CD4-positive, CD25-positive, alpha-beta regulatory T cell (primary cell): ENCODE measurements around the gene MFAP2. TPM values are rescaled to one million over a fixed set of nuclear protein-coding genes. Genes with fewer than 3 reads are reported as not detected.
"Not testable (repeated sequence)": the region's sequence is repeated elsewhere in the genome, so short reads cannot be mapped to it uniquely, and the experiment has no call there.

ENCODE experiments used
- ATAC-seq, 2 donors: fragments of 150-1000 bp; cut with Tn5 transposase; one replicate each; pipeline ENCODE4 v1.10.0; 2021; ENCODE audit warnings: low read depth in 2 of 2, moderate number of reproducible peaks in 2 of 2, moderate library complexity in 1 of 2
- DNase-seq, 3 donors: peaks; one replicate each; pipeline versions ENCODE4 v3.0.0 to v3.0.0-alpha.2; 2012 to 2022; ENCODE audit warnings: mixed read lengths in 1 of 3
- H3K27ac ChIP-seq: one replicate; pipeline ENCODE4 v1.7.0; 2013; ENCODE audit warnings: mild to moderate bottlenecking, low read length; ENCODE audit not compliant: insufficient read depth, poor library complexity, severe bottlenecking
- H3K27me3 ChIP-seq: one replicate; pipeline ENCODE4 v1.7.0; 2013; ENCODE audit warnings: low read length; ENCODE audit not compliant: control insufficient read depth, insufficient read depth
- H3K36me3 ChIP-seq: one replicate; pipeline ENCODE4 v1.7.0; 2013; ENCODE audit warnings: mild to moderate bottlenecking, low read length, moderate library complexity; ENCODE audit not compliant: control insufficient read depth, insufficient read depth
- H3K4me1 ChIP-seq: 2 replicates; pipeline ENCODE4 v1.7.0; 2013; ENCODE audit warnings: mild to moderate bottlenecking, low read length; ENCODE audit not compliant: insufficient read depth, control insufficient read depth, poor library complexity, severe bottlenecking
- H3K4me3 ChIP-seq: one replicate; pipeline ENCODE4 v1.7.0; 2013; ENCODE audit warnings: low read depth, mild to moderate bottlenecking, low read length, moderate library complexity
- H3K9me3 ChIP-seq, 2 experiments: 1 replicate in 1 of 2; 2 replicates in 1 of 2; pipeline ENCODE4 v1.7.0; 2013; ENCODE audit warnings: low read length in 2 of 2, mild to moderate bottlenecking in 1 of 2, moderate library complexity in 1 of 2; ENCODE audit not compliant: control insufficient read depth in 2 of 2
- H3K27ac Mint-ChIP-seq, 3 donors: one replicate each; pipeline ENCODE4 v1.8.0; 2020 to 2022; ENCODE audit warnings: mild to moderate bottlenecking in 3 of 3, mixed read lengths in 3 of 3, moderate library complexity in 2 of 3
- H3K27me3 Mint-ChIP-seq: one replicate; pipeline ENCODE4 v1.8.0; 2022; ENCODE audit warnings: mild to moderate bottlenecking, mixed read lengths
- H3K36me3 Mint-ChIP-seq: one replicate; pipeline ENCODE4 v1.8.0; 2020; ENCODE audit warnings: mixed read lengths
- H3K4me1 Mint-ChIP-seq, 4 donors: one replicate each; pipeline ENCODE4 v1.8.0; 2020 to 2022; ENCODE audit warnings: mixed read lengths in 4 of 4, mild to moderate bottlenecking in 1 of 4
- H3K4me3 Mint-ChIP-seq, 4 donors: one replicate each; pipeline ENCODE4 v1.8.0; 2020 to 2022; ENCODE audit warnings: mild to moderate bottlenecking in 4 of 4, mixed read lengths in 4 of 4, moderate library complexity in 3 of 4
- H3K9me3 Mint-ChIP-seq, 7 donors: one replicate each; pipeline ENCODE4 v1.8.0; 2020 to 2022; ENCODE audit warnings: mixed read lengths in 7 of 7, mild to moderate bottlenecking in 3 of 7, moderate library complexity in 2 of 7
- polyA plus RNA-seq, 4 donors: library from polyadenylated mRNA; unstranded; fragments of 300-500 nt; fragmentation: Illumina TruSeq; gene quantifications; one replicate each; pipeline ENCODE4 v1.2.3, GENCODE V29; 2021
- total RNA-seq: library from RNA; stranded (reverse); gene quantifications from one replicate; pipeline ENCODE4 v1.2.3, GENCODE V29; 2022

Gene MFAP2
- total and polyA plus RNA-seq, 5 donors from 2014 or later: not detected

DNA sequence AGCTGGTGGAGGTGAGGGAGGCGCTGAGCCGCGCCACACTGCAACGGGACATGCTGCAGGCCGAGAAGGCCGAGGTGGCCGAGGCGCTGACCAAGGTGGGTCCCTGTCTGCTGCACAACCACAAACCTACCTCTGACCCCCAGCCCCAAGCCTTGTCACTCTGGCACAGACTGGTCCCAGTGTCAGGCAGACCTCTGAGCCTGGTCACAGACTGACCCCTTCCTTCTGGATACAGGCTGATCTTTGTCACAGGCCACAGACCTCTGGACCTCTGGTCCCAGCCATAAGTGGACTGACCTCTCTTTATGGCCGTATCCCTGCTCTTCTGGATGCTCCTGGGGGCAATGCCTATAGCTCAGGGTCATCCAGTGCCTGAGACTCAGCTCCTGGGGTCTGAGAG lies 34.9 kb downstream of the MFAP2 start:
- H3K9me3 Mint-ChIP-seq, H3K36me3 ChIP-seq, H3K9me3 ChIP-seq, H3K4me3 ChIP-seq, H3K4me1 ChIP-seq, H3K4me1 Mint-ChIP-seq, H3K4me3 Mint-ChIP-seq, H3K27me3 Mint-ChIP-seq, H3K27ac Mint-ChIP-seq, H3K27ac ChIP-seq, DNase-seq, H3K27me3 ChIP-seq: not testable (repeated sequence)
- peak in 1 of 2 donors; percentile 16 for ATAC-seq
- H3K36me3 Mint-ChIP-seq: peaks cover 24% of the 10 kb centered on the region

DNA sequence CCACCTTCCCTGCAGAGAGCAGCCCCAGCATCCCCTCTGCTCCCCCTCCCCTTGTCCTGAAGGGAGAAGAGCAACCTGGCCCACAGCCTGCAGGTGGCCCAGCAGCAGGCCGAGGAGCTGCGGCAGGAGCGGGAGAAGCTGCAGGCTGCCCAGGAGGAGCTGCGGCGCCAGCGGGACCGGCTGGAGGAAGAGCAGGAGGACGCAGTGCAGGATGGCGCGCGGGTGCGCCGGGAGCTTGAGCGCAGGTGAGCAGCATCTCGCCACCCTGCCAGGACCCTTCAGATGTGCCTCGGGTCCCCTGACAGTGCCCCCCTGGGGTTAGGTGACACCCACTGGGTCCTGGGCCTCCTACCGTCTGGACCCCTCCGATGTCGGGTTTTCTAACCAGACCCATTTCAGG lies 36.4 kb downstream of the MFAP2 start:
- H3K36me3 Mint-ChIP-seq: peaks cover 24% of the 10 kb centered on the region
- Histone ChIP-seq H3K36me3 (peaks cover 4% of the 10 kb centered on the region), H3K27ac (no peak overlapping the region)

DNA sequence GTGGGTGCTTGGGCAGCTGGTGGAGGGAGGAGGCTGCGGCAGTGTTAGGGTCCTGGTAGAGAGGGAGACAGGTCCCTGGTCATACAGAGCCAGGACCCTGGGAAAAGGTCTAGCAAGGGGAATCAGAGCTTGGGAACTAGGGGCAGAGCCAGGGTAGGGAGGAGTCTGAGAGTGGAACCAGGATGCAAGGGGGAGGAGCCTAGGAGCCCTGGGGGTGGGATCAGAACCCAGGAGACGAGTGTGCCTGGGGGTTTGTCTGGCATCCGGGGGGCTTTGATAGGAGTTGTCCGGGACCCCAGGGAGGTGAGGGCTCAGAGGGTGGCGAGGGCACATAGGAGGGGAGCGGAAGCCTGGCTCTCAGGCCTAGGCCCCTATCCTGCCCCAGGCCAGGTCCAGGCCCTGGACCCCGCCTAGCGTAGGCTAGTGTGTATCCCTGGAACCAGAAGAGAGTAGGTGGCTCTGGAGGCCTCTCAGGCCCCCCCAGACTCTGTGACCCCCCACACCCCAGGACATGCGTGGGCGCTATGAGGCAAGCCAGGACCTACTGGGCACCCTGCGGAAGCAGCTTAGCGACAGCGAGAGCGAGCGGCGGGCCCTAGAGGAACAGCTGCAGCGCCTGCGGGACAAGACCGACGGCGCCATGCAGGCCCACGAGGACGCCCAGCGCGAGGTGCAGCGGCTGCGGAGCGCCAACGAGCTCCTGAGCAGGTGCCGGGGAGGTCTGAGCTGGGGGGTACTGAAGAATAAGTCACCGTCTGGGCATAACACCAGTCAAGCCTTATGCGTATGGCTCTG lies 40.8 kb downstream of the MFAP2 start:
- H3K4me1 Mint-ChIP-seq, H3K9me3 ChIP-seq, H3K36me3 ChIP-seq, H3K4me1 ChIP-seq, ATAC-seq, H3K27me3 ChIP-seq, H3K4me3 Mint-ChIP-seq, H3K27me3 Mint-ChIP-seq, H3K27ac ChIP-seq, DNase-seq, H3K4me3 ChIP-seq, H3K9me3 Mint-ChIP-seq, H3K27ac Mint-ChIP-seq: not testable (repeated sequence)
- H3K36me3 Mint-ChIP-seq: peaks cover 20% of the 10 kb centered on the region

More for the DNA sequence above, 36.4 kb downstream of the MFAP2 start:
- ATAC-seq (no peak), DNase-seq (no peak)
- Histone ChIP-seq H3K9me3 (no peaks in the 10 kb centered on the region), H3K4me3 (no peak overlapping the region), H3K27me3 (no peaks in the 10 kb centered on the region), H3K4me1 (no peaks in the 10 kb centered on the region)
- no peaks in the 10 kb centered on the region for H3K9me3 Mint-ChIP-seq
- no peaks in the 10 kb centered on the region for H3K27me3 Mint-ChIP-seq
- H3K4me3 Mint-ChIP-seq: no peak overlapping the region
- H3K27ac Mint-ChIP-seq: no peak overlapping the region
- H3K4me1 Mint-ChIP-seq: no peaks in the 10 kb centered on the region

DNA sequence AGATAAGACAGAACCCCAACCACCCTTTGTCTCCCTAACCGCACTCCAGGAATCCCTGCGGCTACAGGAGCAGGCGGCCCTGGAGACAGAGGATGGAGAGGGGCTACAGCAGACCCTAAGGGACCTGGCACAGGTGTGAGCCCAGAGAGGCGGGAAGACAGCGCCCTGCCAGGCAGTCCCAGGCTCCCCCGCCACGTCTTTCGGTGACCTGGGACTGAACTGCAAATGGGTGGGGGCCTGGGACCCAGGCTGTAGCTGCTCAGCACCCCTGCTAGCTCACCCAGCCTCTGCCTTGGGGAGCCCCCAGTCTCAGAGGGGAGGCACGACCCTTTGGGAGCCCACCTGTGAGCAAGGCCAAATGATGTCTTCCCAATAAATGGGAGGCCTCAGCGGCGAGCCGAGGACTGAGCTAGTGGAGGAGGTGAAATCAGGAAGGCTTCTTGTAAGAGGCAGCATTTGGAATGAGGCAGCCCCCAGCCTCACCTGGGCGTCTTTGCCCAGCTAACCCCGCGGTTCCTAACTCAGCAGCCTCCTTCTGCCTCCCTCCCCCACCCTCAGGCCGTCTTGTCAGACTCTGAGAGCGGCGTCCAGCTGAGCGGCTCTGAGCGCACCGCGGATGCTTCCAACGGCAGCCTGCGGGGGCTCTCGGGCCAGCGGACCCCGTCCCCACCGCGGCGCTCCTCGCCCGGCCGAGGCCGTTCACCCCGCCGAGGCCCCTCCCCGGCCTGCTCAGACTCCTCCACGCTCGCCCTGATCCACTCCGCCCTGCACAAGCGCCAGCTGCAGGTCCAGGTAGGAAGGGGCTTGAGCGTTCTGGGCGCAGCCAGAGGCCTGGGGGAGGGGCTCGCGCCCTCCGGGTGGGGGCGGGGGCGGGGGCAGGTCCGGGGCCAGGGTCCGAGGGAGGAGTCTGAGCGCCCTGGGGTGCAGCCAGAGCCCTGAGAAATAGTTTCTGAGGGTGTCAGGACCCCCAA lies 41.8 kb downstream of the MFAP2 start:
- H3K27me3 Mint-ChIP-seq: no peaks in the 10 kb centered on the region
- no peak overlapping the region for H3K4me3 ChIP-seq
- H3K27ac ChIP-seq: no peak overlapping the region
- H3K36me3 ChIP-seq: peaks cover under 1% of the 10 kb centered on the region
- ATAC-seq (no peak), DNase-seq (no peak)
- H3K9me3 ChIP-seq: no peaks in the 10 kb centered on the region
- H3K36me3 Mint-ChIP-seq: peaks cover 18% of the 10 kb centered on the region
- no peak overlapping the region for H3K4me3 Mint-ChIP-seq
- no peak overlapping the region for H3K27ac Mint-ChIP-seq
- no peaks in the 10 kb centered on the region for H3K4me1 ChIP-seq
- no peaks in the 10 kb centered on the region for H3K27me3 ChIP-seq
- H3K4me1 Mint-ChIP-seq: no peaks in the 10 kb centered on the region
- no peaks in the 10 kb centered on the region for H3K9me3 Mint-ChIP-seq

DNA sequence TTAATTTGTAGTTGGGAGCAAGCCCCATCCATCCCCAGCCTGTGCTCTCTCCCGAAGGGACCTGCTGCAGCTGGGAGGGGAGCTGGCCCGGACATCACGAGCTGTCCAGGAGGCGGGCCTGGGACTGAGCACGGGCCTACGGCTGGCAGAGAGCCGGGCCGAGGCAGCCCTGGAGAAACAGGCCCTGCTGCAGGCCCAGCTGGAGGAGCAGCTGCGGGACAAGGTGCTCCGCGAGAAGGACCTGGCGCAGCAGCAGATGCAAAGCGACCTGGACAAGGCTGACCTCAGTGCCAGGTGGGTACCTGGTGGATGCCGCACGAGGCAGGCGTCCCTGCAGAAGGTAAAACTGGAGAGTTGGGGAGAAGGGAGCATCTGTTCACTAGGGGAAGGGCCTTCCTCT lies 43.8 kb downstream of the MFAP2 start:
- not testable (repeated sequence) for H3K27ac Mint-ChIP-seq, H3K27me3 ChIP-seq, H3K4me3 Mint-ChIP-seq, ATAC-seq, H3K27ac ChIP-seq, H3K27me3 Mint-ChIP-seq, H3K4me1 ChIP-seq, H3K36me3 ChIP-seq, H3K9me3 Mint-ChIP-seq, H3K9me3 ChIP-seq, H3K4me3 ChIP-seq, H3K4me1 Mint-ChIP-seq, DNase-seq
- H3K36me3 Mint-ChIP-seq: peaks cover 15% of the 10 kb centered on the region

DNA sequence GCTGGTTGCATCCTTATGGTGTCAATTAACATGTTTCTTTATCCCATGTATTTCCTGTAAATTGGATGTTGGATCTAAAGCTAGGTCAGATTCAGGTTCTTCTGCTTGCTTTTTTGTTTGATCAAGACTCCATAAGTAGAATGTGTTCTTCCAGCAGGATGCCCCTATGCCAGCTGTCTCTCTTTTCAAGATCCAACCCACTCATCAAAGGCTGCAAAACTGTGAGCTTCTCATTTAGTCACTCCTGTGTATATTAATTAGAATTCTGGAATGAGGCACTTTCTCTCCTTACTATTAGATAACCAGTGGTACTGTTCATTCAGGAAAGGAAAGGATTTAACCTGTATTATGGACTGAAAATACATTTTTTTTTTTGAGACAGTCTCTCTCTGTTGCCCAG lies 46.5 kb downstream of the MFAP2 start:
- not testable (repeated sequence) for H3K27me3 Mint-ChIP-seq, H3K27ac Mint-ChIP-seq, H3K4me3 Mint-ChIP-seq, H3K9me3 Mint-ChIP-seq, H3K4me1 Mint-ChIP-seq, H3K27me3 ChIP-seq, DNase-seq, H3K4me3 ChIP-seq, H3K4me1 ChIP-seq, H3K36me3 ChIP-seq, ATAC-seq, H3K9me3 ChIP-seq, H3K27ac ChIP-seq
- H3K36me3 Mint-ChIP-seq: peaks cover 19% of the 10 kb centered on the region

DNA sequence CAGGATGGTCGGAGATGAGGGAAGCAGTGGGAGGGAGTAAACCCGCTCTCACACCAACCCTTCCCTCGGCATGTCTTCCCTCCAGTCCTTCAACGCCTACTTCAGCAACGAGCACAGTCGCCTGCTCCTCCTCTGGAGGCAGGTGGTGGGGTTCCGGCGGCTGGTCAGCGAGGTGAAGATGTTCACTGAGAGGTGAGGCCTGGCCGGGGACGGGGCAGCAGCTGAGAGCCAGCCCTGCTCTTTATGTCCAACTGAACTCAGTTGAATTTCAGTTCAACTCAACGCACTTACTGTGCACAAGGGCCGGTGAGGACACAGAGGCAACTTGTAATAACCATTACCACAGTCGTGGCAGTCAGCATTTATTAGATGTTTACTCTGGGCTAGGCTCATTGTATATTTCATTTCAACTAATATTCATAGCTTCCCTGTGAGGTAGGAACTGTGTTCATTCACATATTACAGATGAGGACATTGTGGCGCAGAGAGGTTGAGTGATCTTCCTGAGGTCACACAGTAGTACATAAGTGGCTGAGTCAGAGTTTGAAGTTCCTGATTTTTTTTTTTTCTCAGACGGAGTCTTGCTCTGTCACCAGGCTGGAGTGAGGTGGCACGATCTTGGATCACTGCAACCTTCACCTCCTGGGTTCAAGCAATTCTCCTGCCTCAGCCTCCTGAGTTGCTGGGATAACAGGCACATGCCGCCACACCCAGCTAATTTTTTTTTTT lies 49.0 kb downstream of the MFAP2 start:
- H3K4me1 Mint-ChIP-seq, H3K27me3 ChIP-seq, H3K4me3 ChIP-seq, ATAC-seq, H3K9me3 ChIP-seq, H3K4me3 Mint-ChIP-seq, H3K27me3 Mint-ChIP-seq, H3K36me3 ChIP-seq, DNase-seq, H3K9me3 Mint-ChIP-seq, H3K27ac ChIP-seq, H3K4me1 ChIP-seq: not testable (repeated sequence)
- H3K27ac Mint-ChIP-seq: peak overlapping the region in 1 of 3 donors; percentile 69
- peaks cover 19% of the 10 kb centered on the region for H3K36me3 Mint-ChIP-seq
